Measurements from ENCODE around the gene SNN. TPM values are rescaled to one million over a fixed set of nuclear protein-coding genes. Genes with fewer than 3 reads are reported as not detected.

SNN gene
- polyA plus RNA-seq, 2 donors, result 8.7 to 11.7 TPM

GRCh38 chr16:11677959-11678881 is 10.0 kb downstream of the SNN start:
- H3K4me1 ChIP-seq (ENCODE audit: control insufficient read depth in 2 of 2, insufficient read depth in 2 of 2, low read length in 1 of 2), result peaks cover 7 to 43% of the 10 kb centered on the region in 2 donors
- H3K9me3 ChIP-seq (ENCODE audit: control insufficient read depth in 2 of 2, insufficient read depth in 1 of 2, low read depth in 1 of 2, low read length in 1 of 2), result no peaks in the 10 kb centered on the region
- H3K4me3 ChIP-seq (ENCODE audit: low read depth in 1 of 2, low read length in 2 of 2), result no peak overlapping the region
- 52 to 59% methylated on average over 18 of the region's 18 CpGs for WGBS, 2 donors
- H3K27me3 ChIP-seq (ENCODE audit: control insufficient read depth in 1 of 2, insufficient read depth in 2 of 2, low read length in 2 of 2), result no peaks in the 10 kb centered on the region
- peak overlapping the region; percentile 74 to 75 for H3K27ac ChIP-seq (ENCODE audit: low read depth in 2 of 2, low read length in 1 of 2)
- peaks cover 3 to 35% of the 10 kb centered on the region in 2 donors for H3K36me3 ChIP-seq (ENCODE audit: control insufficient read depth in 2 of 2, insufficient read depth in 2 of 2, low read length in 1 of 2)

GRCh38 chr16:11679250-11679649 is 11.0 kb downstream of the SNN start:
- WGBS, 2 donors, result 81 to 87% methylated on average over 13 of the region's 13 CpGs
- peaks cover 7 to 33% of the 10 kb centered on the region in 2 donors for H3K4me1 ChIP-seq (ENCODE audit: control insufficient read depth in 2 of 2, insufficient read depth in 2 of 2, low read length in 1 of 2)
- H3K27me3 ChIP-seq (ENCODE audit: control insufficient read depth in 1 of 2, insufficient read depth in 2 of 2, low read length in 2 of 2), result no peaks in the 10 kb centered on the region
- H3K4me3 ChIP-seq (ENCODE audit: low read depth in 1 of 2, low read length in 2 of 2), result no peak overlapping the region
- H3K9me3 ChIP-seq (ENCODE audit: control insufficient read depth in 2 of 2, insufficient read depth in 1 of 2, low read depth in 1 of 2, low read length in 1 of 2), result no peaks in the 10 kb centered on the region
- peaks cover 3 to 40% of the 10 kb centered on the region in 2 donors for H3K36me3 ChIP-seq (ENCODE audit: control insufficient read depth in 2 of 2, insufficient read depth in 2 of 2, low read length in 1 of 2)
- H3K27ac ChIP-seq (ENCODE audit: low read depth in 2 of 2, low read length in 1 of 2), result no peak overlapping the region

GRCh38 chr16:11679941-11680911 is 12.0 kb downstream of the SNN start:
- Histone ChIP-seq H3K27ac (ENCODE audit: low read depth in 2 of 2, low read length in 1 of 2) (no peak overlapping the region), H3K4me1 (ENCODE audit: control insufficient read depth in 2 of 2, insufficient read depth in 2 of 2, low read length in 1 of 2) (peaks cover 7 to 27% of the 10 kb centered on the region in 2 donors), H3K36me3 (ENCODE audit: control insufficient read depth in 2 of 2, insufficient read depth in 2 of 2, low read length in 1 of 2) (peaks cover 3 to 46% of the 10 kb centered on the region in 2 donors)

GRCh38 chr16:11681556-11681955 is 13.3 kb downstream of the SNN start:
- H3K4me1 ChIP-seq (ENCODE audit: control insufficient read depth in 2 of 2, insufficient read depth in 2 of 2, low read length in 1 of 2), result peaks cover 7 to 16% of the 10 kb centered on the region in 2 donors
- no peak overlapping the region for H3K4me3 ChIP-seq (ENCODE audit: low read depth in 1 of 2, low read length in 2 of 2)
- H3K27me3 ChIP-seq (ENCODE audit: control insufficient read depth in 1 of 2, insufficient read depth in 2 of 2, low read length in 2 of 2), result no peaks in the 10 kb centered on the region
- 32 to 33% methylated on average over 2 of the region's 2 CpGs for WGBS, 2 donors
- H3K27ac ChIP-seq (ENCODE audit: low read depth in 2 of 2, low read length in 1 of 2), result peak overlapping the region in 1 of 2 donors; percentile 8
- peaks cover 3 to 42% of the 10 kb centered on the region in 2 donors for H3K36me3 ChIP-seq (ENCODE audit: control insufficient read depth in 2 of 2, insufficient read depth in 2 of 2, low read length in 1 of 2)
- no peaks in the 10 kb centered on the region for H3K9me3 ChIP-seq (ENCODE audit: control insufficient read depth in 2 of 2, insufficient read depth in 1 of 2, low read depth in 1 of 2, low read length in 1 of 2)

More at GRCh38 chr16:11679941-11680911, 12.0 kb downstream of the SNN start:
- WGBS, 2 donors, result 77 to 84% methylated on average over 12 of the region's 12 CpGs
- Histone ChIP-seq H3K4me3 (ENCODE audit: low read depth in 1 of 2, low read length in 2 of 2) (no peak overlapping the region), H3K27me3 (ENCODE audit: control insufficient read depth in 1 of 2, insufficient read depth in 2 of 2, low read length in 2 of 2) (no peaks in the 10 kb centered on the region), H3K9me3 (ENCODE audit: control insufficient read depth in 2 of 2, insufficient read depth in 1 of 2, low read depth in 1 of 2, low read length in 1 of 2) (no peaks in the 10 kb centered on the region)

- Histone ChIP-seq H3K36me3 (ENCODE audit: control insufficient read depth in 2 of 2, insufficient read depth in 2 of 2, low read length in 1 of 2) (peaks cover 3 to 39% of the 10 kb centered on the region in 2 donors), H3K9me3 (ENCODE audit: control insufficient read depth in 2 of 2, insufficient read depth in 1 of 2, low read depth in 1 of 2, low read length in 1 of 2) (no peaks in the 10 kb centered on the region), H3K27me3 (ENCODE audit: control insufficient read depth in 1 of 2, insufficient read depth in 2 of 2, low read length in 2 of 2) (no peaks in the 10 kb centered on the region), H3K4me1 (ENCODE audit: control insufficient read depth in 2 of 2, insufficient read depth in 2 of 2, low read length in 1 of 2) (peaks cover 7 to 14% of the 10 kb centered on the region in 2 donors), H3K4me3 (ENCODE audit: low read depth in 1 of 2, low read length in 2 of 2) (no peak overlapping the region), H3K27ac (ENCODE audit: low read depth in 2 of 2, low read length in 1 of 2) (peak overlapping the region in 1 of 2 donors; percentile 35)
- WGBS, 2 donors, result 62 to 81% methylated on average over 12 of the region's 12 CpGs
These were observed 13.9 kb downstream of the SNN start for GRCh38 chr16:11681976-11682654.

- Histone ChIP-seq H3K27me3 (ENCODE audit: control insufficient read depth in 1 of 2, insufficient read depth in 2 of 2, low read length in 2 of 2) (no peaks in the 10 kb centered on the region), H3K4me1 (ENCODE audit: control insufficient read depth in 2 of 2, insufficient read depth in 2 of 2, low read length in 1 of 2) (peaks cover 6 to 11% of the 10 kb centered on the region in 2 donors), H3K36me3 (ENCODE audit: control insufficient read depth in 2 of 2, insufficient read depth in 2 of 2, low read length in 1 of 2) (peaks cover 1 to 38% of the 10 kb centered on the region in 2 donors), H3K27ac (ENCODE audit: low read depth in 2 of 2, low read length in 1 of 2) (no peak overlapping the region), H3K9me3 (ENCODE audit: control insufficient read depth in 2 of 2, insufficient read depth in 1 of 2, low read depth in 1 of 2, low read length in 1 of 2) (no peaks in the 10 kb centered on the region), H3K4me3 (ENCODE audit: low read depth in 1 of 2, low read length in 2 of 2) (no peak overlapping the region)
- WGBS, 2 donors, result 39 to 47% methylated on average over 5 of the region's 5 CpGs
These were observed 14.4 kb downstream of the SNN start for GRCh38 chr16:11682655-11683096.

- Histone ChIP-seq H3K36me3 (ENCODE audit: control insufficient read depth in 2 of 2, insufficient read depth in 2 of 2, low read length in 1 of 2) (peaks cover 0 to 35% of the 10 kb centered on the region in 2 donors), H3K27ac (ENCODE audit: low read depth in 2 of 2, low read length in 1 of 2) (no peak overlapping the region), H3K9me3 (ENCODE audit: control insufficient read depth in 2 of 2, insufficient read depth in 1 of 2, low read depth in 1 of 2, low read length in 1 of 2) (no peaks in the 10 kb centered on the region), H3K4me1 (ENCODE audit: control insufficient read depth in 2 of 2, insufficient read depth in 2 of 2, low read length in 1 of 2) (peaks cover 2 to 7% of the 10 kb centered on the region in 2 donors), H3K4me3 (ENCODE audit: low read depth in 1 of 2, low read length in 2 of 2) (no peak overlapping the region), H3K27me3 (ENCODE audit: control insufficient read depth in 1 of 2, insufficient read depth in 2 of 2, low read length in 2 of 2) (no peaks in the 10 kb centered on the region)
- 83 to 87% methylated on average over 11 of the region's 11 CpGs for WGBS, 2 donors
These were observed 14.9 kb downstream of the SNN start for GRCh38 chr16:11683145-11683544.

GRCh38 chr16:11684231-11685025 is 16.2 kb downstream of the SNN start:
- Histone ChIP-seq H3K27me3 (ENCODE audit: control insufficient read depth in 1 of 2, insufficient read depth in 2 of 2, low read length in 2 of 2) (no peaks in the 10 kb centered on the region), H3K36me3 (ENCODE audit: control insufficient read depth in 2 of 2, insufficient read depth in 2 of 2, low read length in 1 of 2) (peaks cover 0 to 27% of the 10 kb centered on the region in 2 donors), H3K9me3 (ENCODE audit: control insufficient read depth in 2 of 2, insufficient read depth in 1 of 2, low read depth in 1 of 2, low read length in 1 of 2) (no peaks in the 10 kb centered on the region), H3K27ac (ENCODE audit: low read depth in 2 of 2, low read length in 1 of 2) (no peak overlapping the region), H3K4me1 (ENCODE audit: control insufficient read depth in 2 of 2, insufficient read depth in 2 of 2, low read length in 1 of 2) (peaks cover 2 to 6% of the 10 kb centered on the region in 2 donors), H3K4me3 (ENCODE audit: low read depth in 1 of 2, low read length in 2 of 2) (no peak overlapping the region)
- 91 to 96% methylated on average over 12 of the region's 12 CpGs for WGBS, 2 donors

Measured in esophagus (tissue), 2 donors.